HEK293 (cell line): Measurements from ENCODE around the gene C10orf67.

Experiments used
- CTCF ChIP-seq: fragments of 450-650 bp; formaldehyde crosslinking; IDR thresholded peaks from 2 replicates; pipeline ENCODE4 v1.5.1; 2016; ENCODE audit warnings: missing biosample characterization, missing genetic modification characterization
- HOXA7 ChIP-seq: sonication (generic); formaldehyde crosslinking; IDR thresholded peaks from 2 replicates; pipeline ENCODE4 v1.8.1; 2022; ENCODE audit warnings: missing genetic modification reagents, borderline replicate concordance
- ZNF274 ChIP-seq, 2 experiments: fragments of 200-500 bp in 1 of 2; fragments of 450-650 bp in 1 of 2; sonication (Bioruptor generic) in 1 of 2; formaldehyde crosslinking in 1 of 2; IDR thresholded peaks; 2 replicates each; pipeline versions ENCODE4 v1.5.1 to v1.6.1; 2014 to 2016; ENCODE audit warnings: borderline replicate concordance in 1 of 2, inconsistent platforms in 1 of 2, low read length in 1 of 2, missing biosample characterization in 1 of 2, missing genetic modification characterization in 1 of 2
- ZNF280D ChIP-seq: fragments of 450-650 bp; formaldehyde crosslinking; IDR thresholded peaks from 2 replicates; pipeline ENCODE4 v1.5.1; 2016; ENCODE audit warnings: missing biosample characterization, missing genetic modification characterization
- ZNF571 ChIP-seq: fragments of 450-650 bp; formaldehyde crosslinking; IDR thresholded peaks from 2 replicates; pipeline ENCODE4 v1.5.0; 2017; ENCODE audit warnings: missing biosample characterization, missing genetic modification characterization
- ZNF654 ChIP-seq: fragments of 450-650 bp; formaldehyde crosslinking; IDR thresholded peaks from 2 replicates; pipeline ENCODE4 v1.5.1; 2016; ENCODE audit warnings: low read depth, missing biosample characterization, missing genetic modification characterization
- ZNF777 ChIP-seq: fragments of 450-650 bp; formaldehyde crosslinking; IDR thresholded peaks from 2 replicates; pipeline ENCODE4 v1.5.1; 2017; ENCODE audit warnings: missing biosample characterization, missing genetic modification characterization, borderline replicate concordance

GRCh38 chr10:23331567-23332301 is 12.9 kb downstream of the C10orf67 start:
- TF ChIP-seq CTCF, result no peak
- TF ChIP-seq HOXA7 (CRISPR knock-in tag), result no peak
- TF ChIP-seq ZNF654 (tag by site-specific recombination), result no peak
- no peak for TF ChIP-seq ZNF274 (IDR thresholded peaks at IDR 0.05; ENCODE audit: low read length)
- no peak for TF ChIP-seq ZNF274 (tag by site-specific recombination; IDR thresholded peaks at IDR 0.05; ENCODE audit: borderline replicate concordance)
- TF ChIP-seq ZNF571 (tag by site-specific recombination), result no peak
- TF ChIP-seq ZNF777, result no peak
- no peak for TF ChIP-seq ZNF280D
